GM12865 (cell line): Measurements from ENCODE around the gene NTNG1.

Experiments used
- DNase-seq: peaks from one replicate; pipeline ENCODE4 v3.0.0; 2010; ENCODE audit warnings: low read depth
- H3K4me3 ChIP-seq: 2 replicates; pipeline ENCODE4 v1.5.1; 2011; ENCODE audit warnings: mild to moderate bottlenecking, low read depth, low read length, control low read depth
- CTCF ChIP-seq: IDR thresholded peaks from 2 replicates; pipeline ENCODE4 v1.5.1; 2011; ENCODE audit warnings: low read length, control low read depth, low read depth, inconsistent platforms; ENCODE audit not compliant: insufficient read depth; ENCODE audit errors: missing control alignments

The NTNG1 gene

GRCh38 chr1:107401704-107402103 lies 260.9 kb downstream of the NTNG1 start:
- no peak for TF ChIP-seq CTCF
- no peak overlapping the region for H3K4me3 ChIP-seq
- no peak for DNase-seq

- no peak for TF ChIP-seq CTCF
- no peak for DNase-seq
- no peak overlapping the region for H3K4me3 ChIP-seq
These were observed 263.9 kb downstream of the NTNG1 start for GRCh38 chr1:107404756-107405155.

GRCh38 chr1:107405236-107405635 lies 264.4 kb downstream of the NTNG1 start:
- DNase-seq = no peak
- no peak for TF ChIP-seq CTCF

GRCh38 chr1:107407011-107407410 lies 266.2 kb downstream of the NTNG1 start:
- no peak overlapping the region for H3K4me3 ChIP-seq
- no peak for DNase-seq
- no peak for TF ChIP-seq CTCF

More at GRCh38 chr1:107405236-107405635, 264.4 kb downstream of the NTNG1 start:
- H3K4me3 ChIP-seq = no peak overlapping the region

- no peak overlapping the region for H3K4me3 ChIP-seq
- DNase-seq = no peak
- TF ChIP-seq CTCF = no peak
These were observed 272.7 kb downstream of the NTNG1 start for GRCh38 chr1:107413546-107413945.

GRCh38 chr1:107413951-107414350 lies 273.1 kb downstream of the NTNG1 start:
- no peak overlapping the region for H3K4me3 ChIP-seq
- DNase-seq = no peak
- no peak for TF ChIP-seq CTCF

GRCh38 chr1:107414550-107414949 lies 273.7 kb downstream of the NTNG1 start:
- TF ChIP-seq CTCF = no peak
- DNase-seq = no peak

More at GRCh38 chr1:107414550-107414949, 273.7 kb downstream of the NTNG1 start:
- no peak overlapping the region for H3K4me3 ChIP-seq
